Heart left ventricle (tissue), 13 donors: ENCODE results near the gene PFDN4.

Experiments
- CTCF ChIP-seq, 12 donors: fragments of 200-600 bp; sonication (generic) in 4 of 12; IDR thresholded peaks; one replicate each; pipeline versions ENCODE4 v1.5.0 to v1.8.0; 2018 to 2022; ENCODE audit warnings: antibody characterized with exemption in 12 of 12, mild to moderate bottlenecking in 5 of 12
- POLR2A ChIP-seq, 2 donors: fragments of 450-650 bp; IDR thresholded peaks; one replicate each; pipeline ENCODE4 v1.6.1; 2017; ENCODE audit warnings: antibody characterized with exemption in 2 of 2, mild to moderate bottlenecking in 2 of 2, moderate library complexity in 2 of 2
- donor health status: ischemic (EF 13 %, LVEDD 7.1; RV severe dilation, severe dysfunction).
- donor health status: DM: no; HTN: yes; CAD: no.
- donor health status: DM: no; HTN: no; CAD: no.
- donor health status: ischemic (EF 25% LVEDD 6.9; RV normal size, moderate dysfunction).
- donor health status: ischemic (EF 25% LVEDD 5.7; RV mildly dilated, moderate dysfunction).
- donor health status: ischemic (EF 35%, LVEDD 5.7; RV mildly dilated, moderate dysfunction).
- donor health status: nonischemic (EF 11% LVEDD 7.7; RV severe dilation, severe dysfunction).
- donor health status: DM: yes; HTN: yes; CAD: no.
- donor health status: PGD.
- donor health status: ischemic (EF 29% LVEDD 5.4; RV normal size, mild dysfunction).
- donor health status: nonischemic (EF 23%, LVEDD 6.1; RV moderate dilation, normal function).

GRCh38 chr20:54158856-54159418 lies 49.0 kb upstream of the PFDN4 start:
- TF ChIP-seq CTCF (IDR thresholded peaks at IDR 0.05) (no peak), POLR2A (IDR thresholded peaks at IDR 0.05) (no peak)
